H9 (cell line): ENCODE data around the gene NPTN. TPM values are rescaled to one million over a fixed set of nuclear protein-coding genes. Genes with fewer than 3 reads are reported as not detected.

Source experiments
- DNase-seq: peaks from one replicate; pipeline ENCODE4 v3.0.0-alpha.2; 2017
- H2AFZ ChIP-seq: one replicate; pipeline ENCODE4 v1.6.1; 2013; ENCODE audit warnings: mild to moderate bottlenecking, low read length, control low read depth, moderate library complexity
- H2AK5ac ChIP-seq: 2 replicates; pipeline ENCODE4 v1.6.1; 2013; ENCODE audit warnings: low read length, control low read depth, mixed read lengths; ENCODE audit not compliant: insufficient read length
- H2BK120ac ChIP-seq: one replicate; pipeline ENCODE4 v1.6.1; 2013; ENCODE audit warnings: low read depth, mild to moderate bottlenecking, low read length, control low read depth, inconsistent platforms; ENCODE audit not compliant: poor library complexity, severe bottlenecking
- H2BK12ac ChIP-seq: 2 replicates; pipeline ENCODE4 v1.6.1; 2013; ENCODE audit warnings: low read length, control low read depth, mixed read lengths, low read depth; ENCODE audit not compliant: insufficient read length
- H2BK15ac ChIP-seq: 2 replicates; pipeline ENCODE4 v1.6.1; 2013; ENCODE audit warnings: low read depth, low read length, control low read depth
- H2BK20ac ChIP-seq: one replicate; pipeline ENCODE4 v1.6.1; 2013; ENCODE audit warnings: low read depth, mild to moderate bottlenecking, low read length, control low read depth, inconsistent platforms; ENCODE audit not compliant: poor library complexity, severe bottlenecking
- H2BK5ac ChIP-seq: 2 replicates; pipeline ENCODE4 v1.6.1; 2013; ENCODE audit warnings: low read length, control low read depth, mixed read lengths; ENCODE audit not compliant: insufficient read length
- H3K14ac ChIP-seq: 2 replicates; pipeline ENCODE4 v1.6.1; 2013; ENCODE audit warnings: low read length, control low read depth; ENCODE audit not compliant: insufficient read depth
- H3K18ac ChIP-seq: 2 replicates; pipeline ENCODE4 v1.6.1; 2013; ENCODE audit warnings: low read depth, mild to moderate bottlenecking, mixed read lengths, low read length, control low read depth; ENCODE audit not compliant: insufficient read length
- H3K23ac ChIP-seq: 2 replicates; pipeline ENCODE4 v1.6.1; 2013; ENCODE audit warnings: low read length, control low read depth, mixed read lengths, low read depth; ENCODE audit not compliant: insufficient read length
- H3K23me2 ChIP-seq: 2 replicates; pipeline ENCODE4 v1.6.1; 2013; ENCODE audit warnings: low read depth, mild to moderate bottlenecking, mixed read lengths, low read length, control low read depth; ENCODE audit not compliant: insufficient read length, poor library complexity, severe bottlenecking
- H3K27ac ChIP-seq: 2 replicates; pipeline ENCODE4 v1.5.1; 2013; ENCODE audit warnings: low read length, control low read depth, mixed read lengths, low read depth; ENCODE audit not compliant: insufficient read length
- H3K27me3 ChIP-seq: 2 replicates; pipeline ENCODE4 v1.6.1; 2013; ENCODE audit warnings: low read length, control low read depth, inconsistent platforms; ENCODE audit not compliant: insufficient read depth
- H3K4ac ChIP-seq: 2 replicates; pipeline ENCODE4 v1.6.1; 2013; ENCODE audit warnings: low read depth, mild to moderate bottlenecking, control low read depth, inconsistent platforms, low read length, moderate library complexity
- H3K4me1 ChIP-seq: 2 replicates; pipeline ENCODE4 v1.6.1; 2013; ENCODE audit warnings: low read length, control low read depth, inconsistent platforms; ENCODE audit not compliant: insufficient read depth
- H3K4me2 ChIP-seq: 2 replicates; pipeline ENCODE4 v1.6.1; 2013; ENCODE audit warnings: low read length, control low read depth, mixed read lengths; ENCODE audit not compliant: insufficient read length, insufficient read depth
- H3K56ac ChIP-seq: 2 replicates; pipeline ENCODE4 v1.6.1; 2013; ENCODE audit warnings: low read depth, mild to moderate bottlenecking, mixed read lengths, low read length, control low read depth; ENCODE audit not compliant: insufficient read length
- H3K79me1 ChIP-seq: 2 replicates; pipeline ENCODE4 v1.6.1; 2013; ENCODE audit warnings: low read depth, mild to moderate bottlenecking, moderate library complexity, low read length, control low read depth, inconsistent platforms; ENCODE audit not compliant: insufficient read depth, poor library complexity, severe bottlenecking
- H3K79me2 ChIP-seq: 2 replicates; pipeline ENCODE4 v1.6.1; 2013; ENCODE audit warnings: low read length, control low read depth, inconsistent platforms; ENCODE audit not compliant: insufficient read depth
- H3K9ac ChIP-seq: 2 replicates; pipeline ENCODE4 v1.6.1; 2013; ENCODE audit warnings: low read length, control low read depth, mixed read lengths; ENCODE audit not compliant: insufficient read length; ENCODE audit errors: extremely low read depth
- H3K9me3 ChIP-seq: one replicate; pipeline ENCODE4 v1.6.1; 2013; ENCODE audit warnings: low read depth, low read length, inconsistent platforms; ENCODE audit not compliant: control insufficient read depth
- H3T11ph ChIP-seq: one replicate; pipeline ENCODE4 v1.6.1; 2013; ENCODE audit warnings: mild to moderate bottlenecking, low read length, control low read depth, inconsistent platforms
- H4K20me1 ChIP-seq: one replicate; pipeline ENCODE4 v1.6.1; 2013; ENCODE audit not compliant: control insufficient read depth, insufficient read length, insufficient read depth
- H4K5ac ChIP-seq: 2 replicates; pipeline ENCODE4 v1.6.1; 2013; ENCODE audit warnings: low read depth, mild to moderate bottlenecking, mixed read lengths, low read length, control low read depth; ENCODE audit not compliant: insufficient read length
- H4K8ac ChIP-seq: replicated peaks from 2 replicates; pipeline ENCODE4 v1.6.1; 2013; ENCODE audit warnings: low read length, control low read depth, mixed read lengths, low read depth; ENCODE audit not compliant: insufficient read length
- H4K91ac ChIP-seq: 2 replicates; pipeline ENCODE4 v1.6.1; 2013; ENCODE audit warnings: low read depth, mild to moderate bottlenecking, moderate library complexity, mixed read lengths, low read length, control low read depth; ENCODE audit not compliant: insufficient read length
- H3K27ac Mint-ChIP-seq, 3 experiments: 2 replicates in 2 of 3; 3 replicates in 1 of 3; pipeline ENCODE4 v1.8.0; 2020 to 2021; ENCODE audit warnings: mixed read lengths in 3 of 3, mild to moderate bottlenecking in 1 of 3, moderate library complexity in 1 of 3
- H3K27me3 Mint-ChIP-seq: 2 replicates; pipeline ENCODE4 v1.8.0; 2021; ENCODE audit warnings: low read depth, mild to moderate bottlenecking, moderate library complexity, mixed read lengths
- H3K36me3 Mint-ChIP-seq, 3 experiments: 2 replicates in 2 of 3; 3 replicates in 1 of 3; pipeline ENCODE4 v1.8.0; 2020 to 2021; ENCODE audit warnings: low read depth in 3 of 3, mixed read lengths in 3 of 3; ENCODE audit not compliant: insufficient read depth in 1 of 3
- H3K4me1 Mint-ChIP-seq, 2 experiments: 2 replicates each; pipeline ENCODE4 v1.8.0; 2020; ENCODE audit warnings: mixed read lengths in 2 of 2
- H3K4me3 Mint-ChIP-seq, 2 experiments: 2 replicates in 1 of 2; 3 replicates in 1 of 2; pipeline ENCODE4 v1.8.0; 2020 to 2021; ENCODE audit warnings: mild to moderate bottlenecking in 2 of 2, mixed read lengths in 2 of 2, moderate library complexity in 1 of 2
- H3K9me3 Mint-ChIP-seq, 2 experiments: 2 replicates in 1 of 2; 3 replicates in 1 of 2; pipeline ENCODE4 v1.8.0; 2020; ENCODE audit warnings: mild to moderate bottlenecking in 2 of 2, mixed read lengths in 2 of 2, moderate library complexity in 1 of 2
- CTCF ChIP-seq: fragments of 200-600 bp; sonication (generic); conservative IDR thresholded peaks from 3 replicates; pipeline ENCODE4 v1.8.0; 2021; ENCODE audit warnings: antibody characterized with exemption, mild to moderate bottlenecking
- WGBS: extraction: QIAGEN DNeasy Blood & Tissue Kit; methylation state at CpG from one replicate; pipeline ENCODE4 v1.1.7; 2013; ENCODE audit warnings: missing lambda C conversion rate, low lambda C conversion rate, mixed read lengths; ENCODE audit not compliant: insufficient read length; ENCODE audit errors: extremely low coverage; 5-methylcytosine and 5-hydroxymethylcytosine counted together
- total RNA-seq: library from RNA; stranded (reverse); gene quantifications from 2 replicates; pipeline ENCODE4 v1.2.1, GENCODE V29; 2021

The NPTN gene
- total RNA-seq, 1 experiment from 2014 or later = 89.1 TPM

GRCh38 chr15:73524919-73525318 is 108.3 kb downstream of the NPTN start:
- Histone ChIP-seq H3K9ac (no peak overlapping the region), H2BK15ac (no peak overlapping the region)

More at GRCh38 chr15:73524919-73525318, 108.3 kb downstream of the NPTN start:
- Histone ChIP-seq H4K20me1 (no peaks in the 10 kb centered on the region), H3K56ac (no peak overlapping the region), H3K79me1 (no peaks in the 10 kb centered on the region), H4K91ac (no peak overlapping the region), H4K8ac (no peak overlapping the region), H3T11ph (no peak overlapping the region), H3K23ac (no peak overlapping the region), H3K27ac (no peak overlapping the region), H3K23me2 (no peaks in the 10 kb centered on the region), H3K4me2 (no peak overlapping the region), H3K79me2 (no peaks in the 10 kb centered on the region), H2BK120ac (no peak overlapping the region), H2BK5ac (no peak overlapping the region), H2BK20ac (no peak overlapping the region), H3K4me1 (no peaks in the 10 kb centered on the region), H3K18ac (no peak overlapping the region), H3K27me3 (no peaks in the 10 kb centered on the region), H3K4ac (no peak overlapping the region), H3K14ac (no peak overlapping the region), H2BK12ac (no peak overlapping the region), H3K9me3 (no peaks in the 10 kb centered on the region), H2AK5ac (no peak overlapping the region), H2AFZ (no peak overlapping the region), H4K5ac (no peak overlapping the region)
- Mint-ChIP-seq H3K36me3 (no peaks in the 10 kb centered on the region), H3K27ac (no peak overlapping the region), H3K27me3 (no peaks in the 10 kb centered on the region), H3K4me1 (peaks cover 3 to 6% of the 10 kb centered on the region in 2 experiments; a peak in 3 of 4 replicates), H3K9me3 (no peaks in the 10 kb centered on the region), H3K4me3 (no peak overlapping the region)
- no CpG with 5 or more reads among the region's 1 CpG for WGBS
- DNase-seq = no peak
- no peak for TF ChIP-seq CTCF
